ENCODE measurements around the gene STMN1. TPM values are rescaled to one million over a fixed set of nuclear protein-coding genes. Genes with fewer than 3 reads are reported as not detected.
A peak's percentile ranks its signal among the peaks of the same experiment; 100 is the strongest.

The STMN1 gene
- total and polyA plus RNA-seq, 2 of the 8 experiments (the other 6 are each of a cell fraction or from before 2014, with no cell fraction given) = 116 to 564 TPM

- no peak overlapping the region for H3K27ac ChIP-seq (ENCODE audit: low read depth, low read length)
- H3K9me3 ChIP-seq (ENCODE audit: insufficient read depth in 2 of 2, low read depth in 1 of 2, low read length in 1 of 2) = no peaks in the 10 kb centered on the region
- H2AK5ac ChIP-seq (ENCODE audit: low read depth, low read length) = no peak overlapping the region
- no peak overlapping the region for H3K4me3 ChIP-seq (ENCODE audit: extremely low read depth in 1 of 4, insufficient read depth in 2 of 4, low read depth in 3 of 4, low read length in 4 of 4)
- ChIA-PET POLR2A (ENCODE audit: partially characterized antibody) (interaction anchor here (0.6 to 5.3 kb wide), 19 partner anchors 11 to 1052 kb away, joined by 3 to 51 read pairs (median 5); partner anchors contain the start of genes AUNIP, EXTL1, PAFAH2 and PAQR7), CTCF (ENCODE audit: partially characterized antibody) (interaction anchor here (0.6 to 16.4 kb wide), 61 partner anchors 9 to 171 kb away, joined by 3 to 330 read pairs (median 7); partner anchors contain the start of genes EXTL1, PAFAH2, PAQR7 and SLC30A2)
- H3K79me2 ChIP-seq (ENCODE audit: control insufficient read depth in 1 of 2, insufficient read depth in 2 of 2, low read length in 2 of 2) = no peaks in the 10 kb centered on the region
- no peak overlapping the region for H3K56ac ChIP-seq (replicated peaks; ENCODE audit: insufficient read length, low read depth, low read length)
- H4K8ac ChIP-seq (ENCODE audit: extremely low read depth, insufficient read depth, low read length) = no peak overlapping the region; the same call in none of the 2 replicates
- DNase-seq (ENCODE audit: low read depth in 1 of 2, low spot score in 2 of 2) (peak; percentile 79 to 96), FAIRE-seq (peak; percentile 96)
- no peak overlapping the region for H3K4ac ChIP-seq (replicated peaks; ENCODE audit: insufficient read length, low read depth, low read length)
- H3K14ac ChIP-seq (ENCODE audit: insufficient read length) = no peak overlapping the region
- H3K36me3 ChIP-seq (ENCODE audit: control insufficient read depth in 2 of 4, insufficient read depth in 4 of 4, low read length in 3 of 4) = peaks cover 9 to 25% (median 19%) of the 10 kb centered on the region in 4 experiments; a peak in 7 of 8 replicates
- H3K9ac ChIP-seq (replicated peaks in 1 of 4; ENCODE audit: extremely low read depth in 1 of 4, low read depth in 3 of 4, low read length in 3 of 4) = no peak overlapping the region
- no peak overlapping the region for H2BK12ac ChIP-seq (ENCODE audit: low read depth, low read length)
- no peak overlapping the region for H2BK5ac ChIP-seq (ENCODE audit: low read depth, low read length)
- H3K23me2 ChIP-seq (ENCODE audit: low read depth, low read length) = no peaks in the 10 kb centered on the region
- WGBS, 2 experiments (ENCODE audit: extremely low coverage in 1 of 2, insufficient coverage in 1 of 2, insufficient read length in 1 of 2, insufficient replicate concordance in 2 of 2, low coverage in 1 of 2, low lambda C conversion rate in 2 of 2, missing lambda C conversion rate in 1 of 2) = 25% methylated on average over 12 of the region's 12 CpGs; no CpG with 5 or more reads in 1 of the 2 experiments
- no peak overlapping the region for H2BK120ac ChIP-seq (replicated peaks; ENCODE audit: low read depth, low read length)
- H4K5ac ChIP-seq (ENCODE audit: insufficient read length, low read depth, low read length) = no peak overlapping the region
- peaks cover 0 to 16% (median 9%) of the 10 kb centered on the region in 4 experiments; a peak in 6 of 7 replicates for H3K4me1 ChIP-seq (replicated peaks in 1 of 4; ENCODE audit: control insufficient read depth in 3 of 4, insufficient read depth in 4 of 4, low read length in 3 of 4)
- no peaks in the 10 kb centered on the region for H3K27me3 ChIP-seq (replicated peaks in 1 of 4; ENCODE audit: control insufficient read depth in 3 of 4, extremely low read depth in 1 of 4, insufficient read depth in 3 of 4, low read length in 3 of 4)
- H3K23ac ChIP-seq (ENCODE audit: insufficient read length) = no peak overlapping the region
- no peak overlapping the region for H3K4me2 ChIP-seq (ENCODE audit: insufficient read depth in 1 of 2, low read depth in 2 of 2, low read length in 2 of 2)
- H2AFZ ChIP-seq (ENCODE audit: low read length) = no peak overlapping the region
- 0 out of 2 replicates have a peak overlapping the region, but pooled peaks have one; percentile 43 for H2BK20ac ChIP-seq (ENCODE audit: low read length)
- no peak overlapping the region for H4K91ac ChIP-seq (replicated peaks; ENCODE audit: insufficient read length, low read length)
- H3K79me1 ChIP-seq (ENCODE audit: low read depth, low read length) = 0 out of 2 replicates have a peak, but pooled peaks cover 3% of the 10 kb centered on the region
- H4K20me1 ChIP-seq (replicated peaks in 1 of 2; ENCODE audit: control insufficient read depth in 1 of 2, insufficient read depth in 2 of 2, low read length in 2 of 2) = peaks cover 0 to 17% of the 10 kb centered on the region in 2 experiments
- H2BK15ac ChIP-seq (ENCODE audit: low read length) = 0 out of 2 replicates have a peak overlapping the region, but pooled peaks have one; percentile 95
- H3K18ac ChIP-seq (ENCODE audit: extremely low read depth, low read length) = no peak overlapping the region
- peak; percentile 42; the same call in 1 of the 2 replicates for TF ChIP-seq CEBPB (IDR thresholded peaks at IDR 0.05; ENCODE audit: low read depth, low read length)
- no peak for TF ChIP-seq SAP30 (IDR thresholded peaks at IDR 0.05; ENCODE audit: insufficient read depth, insufficient replicate concordance, low read length)
- peak; percentile 42; the same call in 1 of the 2 replicates for TF ChIP-seq SP1 (IDR thresholded peaks at IDR 0.05; ENCODE audit: low read depth, low read length)
- no peak for TF ChIP-seq SIX5 (IDR thresholded peaks at IDR 0.05; ENCODE audit: low read depth, low read length)
- TF ChIP-seq ZNF274 (IDR thresholded peaks at IDR 0.05; ENCODE audit: borderline replicate concordance, extremely low read depth, low read length) = no peak
- TF ChIP-seq RAD21 (IDR thresholded peaks at IDR 0.05 in 1 of 2, conservative IDR thresholded peaks at IDR 0.05 in 1 of 2; ENCODE audit: low read depth in 2 of 2, low read length in 2 of 2) = peak; percentile 94 to 98
- TF ChIP-seq EZH2 (IDR thresholded peaks at IDR 0.05; ENCODE audit: low read depth, low read length, severe bottlenecking) = no peak
- TF ChIP-seq BACH1 (IDR thresholded peaks at IDR 0.05; ENCODE audit: low read length) = 0 out of 2 replicates have a peak, but pooled peaks have one; percentile 28
- TF ChIP-seq MAFK (IDR thresholded peaks at IDR 0.05; ENCODE audit: low read depth, low read length) = peak; percentile 18; the same call in 1 of the 2 replicates
- no peak for TF ChIP-seq BCL11A (IDR thresholded peaks at IDR 0.05; ENCODE audit: low read depth in 2 of 2, low read length in 2 of 2)
- TF ChIP-seq TBP (IDR thresholded peaks at IDR 0.05; ENCODE audit: low read depth, low read length) = 0 out of 2 replicates have a peak, but pooled peaks have one; percentile 23
- TF ChIP-seq GTF2F1 (IDR thresholded peaks at IDR 0.05; ENCODE audit: borderline replicate concordance, low read depth, low read length) = no peak
These were observed 10.7 kb downstream of the STMN1 start for GRCh38 chr1:25895365-25895990.

All from H1 (cell line).